Esophagus squamous epithelium (tissue), 5 donors: ENCODE data around the gene GAL3ST3. TPM values are rescaled to one million over a fixed set of nuclear protein-coding genes. Genes with fewer than 3 reads are reported as not detected.
A peak's percentile ranks its signal among the peaks of the same experiment; 100 is the strongest.

Experiments
- DNase-seq: peaks from one replicate; lab custom pipeline; 2025; lab: John Stamatoyannopoulos, UW
- H3K27ac ChIP-seq, 4 donors: fragments of 200-600 bp; sonication (generic); one replicate each; pipeline ENCODE4 v1.5.1; 2016 to 2019; ENCODE audit warnings: mild to moderate bottlenecking in 1 of 4
- H3K27me3 ChIP-seq, 4 donors: fragments of 200-600 bp; sonication (generic); 1 replicate in 3 of 4; 2 replicates in 1 of 4; pipeline versions ENCODE4 v1.5.1 to v1.6.0; 2017 to 2021; ENCODE audit warnings: antibody characterized with exemption in 1 of 4
- H3K36me3 ChIP-seq, 3 donors: fragments of 200-600 bp; sonication (generic); one replicate each; pipeline ENCODE4 v1.5.1; 2016 to 2019
- H3K4me1 ChIP-seq, 3 donors: fragments of 200-600 bp; sonication (generic); one replicate each; pipeline ENCODE4 v1.5.1; 2017 to 2019
- H3K4me3 ChIP-seq, 4 donors: fragments of 200-600 bp; sonication (generic); 1 replicate in 3 of 4; 2 replicates in 1 of 4; pipeline ENCODE4 v1.5.1; 2016 to 2019; ENCODE audit warnings: mild to moderate bottlenecking in 2 of 4, moderate library complexity in 1 of 4
- H3K9me3 ChIP-seq, 3 donors: fragments of 200-600 bp; sonication (generic); one replicate each; pipeline ENCODE4 v1.5.1; 2016 to 2019
- CTCF ChIP-seq, 6 experiments: fragments of 450-650 bp in 4 of 6; fragments of 200-600 bp in 2 of 6; sonication (generic) in 2 of 6; IDR thresholded peaks; one replicate each; pipeline ENCODE4 v1.5.1; 2016 to 2019; ENCODE audit warnings: antibody characterized with exemption in 6 of 6, mild to moderate bottlenecking in 4 of 6, moderate library complexity in 4 of 6
- POLR2A ChIP-seq, 4 donors: fragments of 450-650 bp; IDR thresholded peaks; one replicate each; pipeline ENCODE4 v1.6.1; 2017; ENCODE audit warnings: antibody characterized with exemption in 4 of 4, mild to moderate bottlenecking in 4 of 4, moderate library complexity in 3 of 4
- WGBS, 2 donors: methylation state at CpG; one replicate each; pipeline ENCODE4 v1.1.5; 2018; 5-methylcytosine and 5-hydroxymethylcytosine counted together
- intact Hi-C: fragments of 100-400 bp; cut with DNase I; formaldehyde crosslinking; loops from one replicate; pipeline ENCODE4 v1.15.0; 2022
- total RNA-seq, 4 donors: library from RNA; depleted of rRNA; stranded (reverse); fragments of >200 nt; gene quantifications; one replicate each; pipeline ENCODE4 v1.1.0, GENCODE V29; 2016
- donor health status: DM: yes; HTN: yes; CAD: no.

The GAL3ST3 gene
- total RNA-seq, 4 donors from 2014 or later = not detected

DNA sequence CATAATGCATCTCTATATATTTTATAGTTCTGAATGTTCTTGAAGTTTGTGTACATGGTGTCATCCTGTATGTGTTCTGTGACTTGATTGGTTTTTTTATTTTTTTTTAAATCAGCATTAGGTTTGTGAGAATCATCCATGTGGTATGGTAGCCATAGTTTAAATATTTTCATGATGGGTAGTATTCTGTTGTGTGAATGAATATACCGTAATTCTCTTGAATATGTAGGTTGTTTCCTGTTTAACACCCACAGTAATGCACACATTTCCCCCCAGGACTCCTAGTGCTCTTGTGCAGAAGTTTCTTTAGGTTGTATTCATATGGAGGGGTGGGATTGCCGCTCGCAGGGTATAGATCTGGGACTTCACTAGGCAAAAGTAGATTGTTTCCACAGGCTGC, 23.1 kb upstream of the GAL3ST3 start:
- H3K27me3 ChIP-seq = no peaks in the 10 kb centered on the region
- TF ChIP-seq CTCF (IDR thresholded peaks at IDR 0.05) = no peak
- H3K36me3 ChIP-seq = peaks cover 0 to 59% (median 6%) of the 10 kb centered on the region in 3 donors
- H3K4me1 ChIP-seq = peaks cover 23 to 66% (median 34%) of the 10 kb centered on the region in 3 donors
- intact Hi-C loops = no loop called here
- 72 to 79% methylated on average over 3 of the region's 3 CpGs for WGBS, 2 donors
- DNase-seq = no peak
- H3K27ac ChIP-seq = peak overlapping the region in 3 of 4 donors; percentile 85 to 97 (median 91)
- H3K9me3 ChIP-seq = no peaks in the 10 kb centered on the region
- peak overlapping the region in 3 of 4 donors; percentile 59 to 75 (median 73) for H3K4me3 ChIP-seq

DNA sequence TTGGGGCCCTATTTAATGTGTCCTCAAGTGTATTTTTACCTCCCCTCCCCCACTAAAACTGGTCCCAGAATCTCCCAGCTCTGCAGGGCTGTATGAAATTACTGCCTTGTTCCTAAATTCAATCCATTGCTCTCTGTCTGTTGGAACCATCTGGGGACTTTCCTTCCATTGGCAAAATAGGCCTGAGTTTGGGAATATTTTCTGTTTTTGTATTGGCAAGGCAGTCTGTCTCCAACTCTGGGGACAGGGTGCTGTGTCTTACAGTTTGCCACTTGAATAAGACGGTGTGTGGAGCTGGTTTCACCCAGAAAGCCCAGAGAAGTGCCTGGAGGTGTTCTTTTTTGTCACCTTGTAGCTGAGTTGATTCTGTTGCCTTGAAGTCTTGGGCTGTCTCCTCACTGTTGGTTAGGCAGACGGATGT, 22.4 kb upstream of the GAL3ST3 start:
- Histone ChIP-seq H3K4me3 (peak overlapping the region; percentile 59 to 95 (median 74)), H3K9me3 (no peaks in the 10 kb centered on the region), H3K4me1 (peaks cover 23 to 60% (median 33%) of the 10 kb centered on the region in 3 donors), H3K36me3 (peaks cover 0 to 60% (median 9%) of the 10 kb centered on the region in 3 donors), H3K27ac (peak overlapping the region; percentile 85 to 97 (median 94)), H3K27me3 (no peaks in the 10 kb centered on the region)
- intact Hi-C loops = no loop called here
- WGBS, 2 donors = 0 to 17% methylated on average over 1 to 2 of the region's 2 CpGs
- no peak for DNase-seq
- no peak for TF ChIP-seq POLR2A (IDR thresholded peaks at IDR 0.05)
- TF ChIP-seq CTCF (IDR thresholded peaks at IDR 0.05) = no peak

GRCh38 chr11:66070604-66071380, 21.8 kb upstream of the GAL3ST3 start:
- no peak for DNase-seq
- intact Hi-C loops = no loop called here
- Histone ChIP-seq H3K4me1 (peaks cover 23 to 54% (median 30%) of the 10 kb centered on the region in 3 donors), H3K9me3 (no peaks in the 10 kb centered on the region), H3K4me3 (peak overlapping the region; percentile 59 to 95 (median 74)), H3K27ac (peak overlapping the region; percentile 85 to 97 (median 94)), H3K27me3 (no peaks in the 10 kb centered on the region), H3K36me3 (peaks cover 0 to 60% (median 9%) of the 10 kb centered on the region in 3 donors)
- peak in 1 of 4 donors; percentile 0 for TF ChIP-seq POLR2A (IDR thresholded peaks at IDR 0.05)
- TF ChIP-seq CTCF (IDR thresholded peaks at IDR 0.05) = no peak
- 0 to 1% methylated on average over 15 to 17 of the region's 60 CpGs for WGBS, 2 donors

DNA sequence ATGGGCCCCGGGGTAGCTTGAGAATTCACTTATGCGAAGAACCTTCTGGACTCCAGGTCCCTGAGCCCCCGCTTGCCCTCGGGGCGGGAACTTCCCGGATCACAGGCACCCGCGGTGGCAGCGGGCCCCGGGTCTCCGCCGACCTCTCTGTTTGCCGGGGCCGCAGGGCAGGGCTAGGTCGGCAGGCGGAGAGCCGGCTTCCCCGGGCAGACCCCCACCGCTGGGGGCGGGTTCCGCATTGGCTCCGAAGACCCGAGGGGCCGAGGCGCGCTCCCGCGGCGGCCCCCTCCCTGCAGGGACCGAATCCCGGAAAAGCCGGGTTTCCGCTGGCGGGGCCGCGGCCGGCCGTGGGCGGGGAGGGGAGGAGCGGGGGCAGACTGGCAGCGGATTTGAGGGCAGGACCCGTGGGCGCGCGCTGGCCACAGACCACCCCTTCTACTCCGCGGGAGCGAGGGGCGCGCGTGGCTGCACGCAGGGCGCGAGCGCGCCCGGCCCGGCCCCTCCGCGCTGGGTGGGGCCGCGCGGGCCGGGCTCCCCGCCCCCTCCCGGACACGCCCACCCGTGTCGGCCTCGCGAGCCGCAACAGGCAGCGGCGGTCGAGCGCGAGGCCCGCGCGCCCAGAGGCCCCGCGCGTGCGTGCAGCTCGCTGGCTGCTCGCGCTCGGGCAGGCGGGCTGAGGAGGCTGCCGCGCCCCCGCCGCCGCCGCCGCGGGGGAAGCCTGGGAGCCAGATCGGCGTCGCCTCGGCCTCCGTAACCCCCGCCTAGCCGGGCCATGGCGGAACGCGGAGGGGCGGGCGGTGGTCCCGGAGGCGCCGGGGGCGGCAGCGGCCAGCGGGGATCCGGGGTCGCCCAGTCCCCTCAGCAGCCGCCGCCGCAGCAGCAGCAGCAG, 21.0 kb upstream of the GAL3ST3 start, which contains the start of gene PACS1:
Gene PACS1 (plus strand): TSS at position 558 of the 889 bp plus-strand sequence. CDS start 215 bp downstream, at position 773.
- H3K36me3 ChIP-seq = peaks cover 0 to 64% (median 9%) of the 10 kb centered on the region in 3 donors
- peak within 1 kb of the TSS; percentile 59 to 95 (median 74) for H3K4me3 ChIP-seq
- WGBS, 2 donors = 0 to 3% methylated on average over 7 to 10 of the region's 120 CpGs
- H3K27ac ChIP-seq = peak within 1 kb of the TSS; percentile 91 to 97 (median 95)
- intact Hi-C loops = no loop called here
- TF ChIP-seq CTCF (IDR thresholded peaks at IDR 0.05) (peak in 3 of 6 experiments; percentile 2 to 48 (median 39)), POLR2A (IDR thresholded peaks at IDR 0.05) (peak in 2 of 4 donors; percentile 37 to 38)
- H3K9me3 ChIP-seq = no peaks in the 10 kb centered on the region
- H3K4me1 ChIP-seq = peaks cover 23 to 51% (median 30%) of the 10 kb centered on the region in 3 donors
- H3K27me3 ChIP-seq = no peaks in the 10 kb centered on the region
- no peak for DNase-seq
